Common myeloid progenitor, CD34-positive (primary cell): ENCODE results near the gene BICRAL.
A peak's percentile ranks its signal among the peaks of the same experiment; 100 is the strongest.
"Not testable (repeated sequence)": the region's sequence is repeated elsewhere in the genome, so short reads cannot be mapped to it uniquely, and the experiment has no call there.

Experiments
- CTCF ChIA-PET: fragments of 350-600 bp; sonication (Branson Sonifier 250); formaldehyde crosslinking; loops from one replicate; lab custom pipeline; 2021; ENCODE audit warnings: antibody characterized with exemption; lab: Charles Lee
- POLR2A ChIA-PET: fragments of 350-600 bp; sonication (Branson Sonifier 250); formaldehyde crosslinking; loops from one replicate; lab custom pipeline; 2021; ENCODE audit warnings: antibody characterized with exemption; lab: Charles Lee
- DNase-seq, 3 donors: peaks; one replicate each; pipeline versions ENCODE4 v3.0.0 to v3.0.0-alpha.2; 2013
- H3K27ac ChIP-seq, 2 experiments: 1 replicate in 1 of 2; 2 replicates in 1 of 2; pipeline ENCODE4 v1.7.0; 2013; ENCODE audit warnings: inconsistent platforms in 2 of 2, low read length in 2 of 2, mild to moderate bottlenecking in 2 of 2, low read depth in 1 of 2, moderate library complexity in 1 of 2; ENCODE audit not compliant: severe bottlenecking in 2 of 2, insufficient read depth in 1 of 2, poor library complexity in 1 of 2
- H3K27me3 ChIP-seq, 5 experiments: replicated peaks in 2 of 5; 1 replicate in 3 of 5; 2 replicates in 2 of 5; pipeline versions ENCODE4 v1.6.1 to v1.7.0; 2013; ENCODE audit warnings: low read length in 4 of 5, mild to moderate bottlenecking in 2 of 5, moderate library complexity in 2 of 5, inconsistent platforms in 1 of 5; ENCODE audit not compliant: insufficient read depth in 5 of 5, control insufficient read depth in 4 of 5
- H3K36me3 ChIP-seq, 4 experiments: 1 replicate in 2 of 4; 2 replicates in 2 of 4; pipeline versions ENCODE4 v1.6.1 to v1.7.0; 2013; ENCODE audit warnings: low read length in 3 of 4, control low read depth in 1 of 4, mild to moderate bottlenecking in 1 of 4; ENCODE audit not compliant: control insufficient read depth in 4 of 4, insufficient read depth in 4 of 4
- H3K4me1 ChIP-seq, 4 experiments: 1 replicate in 3 of 4; 2 replicates in 1 of 4; pipeline versions ENCODE4 v1.6.1 to v1.7.1; 2013; ENCODE audit warnings: low read length in 3 of 4, mild to moderate bottlenecking in 3 of 4, control low read depth in 1 of 4, inconsistent platforms in 1 of 4, moderate library complexity in 1 of 4; ENCODE audit not compliant: control insufficient read depth in 4 of 4, insufficient read depth in 4 of 4; ENCODE audit errors: control extremely low read depth in 1 of 4
- H3K4me3 ChIP-seq, 7 experiments: 1 replicate in 4 of 7; 2 replicates in 3 of 7; pipeline versions ENCODE4 v1.5.1 to v1.7.0; 2013; ENCODE audit warnings: mild to moderate bottlenecking in 7 of 7, low read length in 6 of 7, moderate library complexity in 6 of 7, inconsistent platforms in 2 of 7, low read depth in 2 of 7, control low read depth in 1 of 7; ENCODE audit not compliant: insufficient read depth in 4 of 7, control insufficient read depth in 1 of 7; ENCODE audit errors: extremely low read depth in 1 of 7
- H3K9me3 ChIP-seq, 5 experiments: 1 replicate in 4 of 5; 2 replicates in 1 of 5; pipeline versions ENCODE4 v1.6.1 to v1.7.1; 2013; ENCODE audit warnings: low read length in 4 of 5, mild to moderate bottlenecking in 2 of 5, inconsistent platforms in 1 of 5, low read depth in 1 of 5, moderate library complexity in 1 of 5; ENCODE audit not compliant: control insufficient read depth in 4 of 5, insufficient read depth in 2 of 5; ENCODE audit errors: control extremely low read depth in 1 of 5
- WGBS: methylation state at CpG from one replicate; pipeline ENCODE4 v1.1.5; 2013; ENCODE audit not compliant: insufficient coverage; 5-methylcytosine and 5-hydroxymethylcytosine counted together

Gene BICRAL

GRCh38 chr6:42889815-42890214 is 108.0 kb downstream of the BICRAL start:
- H3K27me3 ChIP-seq, result no peaks in the 10 kb centered on the region
- H3K4me1 ChIP-seq, result peaks cover 14 to 43% (median 35%) of the 10 kb centered on the region in 4 experiments
- DNase-seq, result peak in 1 of 3 donors; percentile 6
- WGBS, result 83% methylated on average over 1 of the region's 4 CpGs
- no peaks in the 10 kb centered on the region for H3K9me3 ChIP-seq
- CTCF ChIA-PET, result interaction anchor here (1.9 kb wide), 1 partner anchor 10 kb away, joined by 8 read pairs; the partner anchor contains the start of gene RPL7L1
- peaks cover 5 to 13% (median 11%) of the 10 kb centered on the region in 4 experiments for H3K36me3 ChIP-seq
- H3K4me3 ChIP-seq, result peak overlapping the region in 6 of 7 experiments; percentile 48 to 97 (median 87)
- POLR2A ChIA-PET, result interaction anchor here (2.7 kb wide), 1 partner anchor 10 kb away, joined by 13 read pairs; the partner anchor contains the start of gene RPL7L1
- peak overlapping the region; percentile 75 to 84 for H3K27ac ChIP-seq

GRCh38 chr6:42890311-42891198 is 108.7 kb downstream of the BICRAL start:
- H3K36me3 ChIP-seq, result peaks cover under 1 to 8% (median 5%) of the 10 kb centered on the region in 4 experiments
- peak overlapping the region; percentile 48 to 97 (median 82) for H3K4me3 ChIP-seq
- POLR2A ChIA-PET, result interaction anchor here (2.7 kb wide), 1 partner anchor 10 kb away, joined by 13 read pairs; the partner anchor contains the start of gene RPL7L1
- 0% methylated on average over 49 of the region's 63 CpGs for WGBS
- H3K9me3 ChIP-seq, result no peaks in the 10 kb centered on the region
- no peaks in the 10 kb centered on the region for H3K27me3 ChIP-seq
- peaks cover 14 to 43% (median 35%) of the 10 kb centered on the region in 4 experiments for H3K4me1 ChIP-seq
- peak overlapping the region; percentile 75 to 84 for H3K27ac ChIP-seq
- DNase-seq, result peak; percentile 87 to 94 (median 93)
- CTCF ChIA-PET, result interaction anchor here (0.6 to 3.6 kb wide), 4 partner anchors 8 to 23 kb away, joined by 3 to 17 read pairs (median 3); partner anchors contain the start of gene RPL7L1

GRCh38 chr6:42891199-42891722 is 109.4 kb downstream of the BICRAL start:
- Histone ChIP-seq H3K27ac (peak overlapping the region; percentile 75 to 84), H3K27me3 (no peaks in the 10 kb centered on the region), H3K36me3 (peaks cover 0 to 3% (median under 1%) of the 10 kb centered on the region in 4 experiments), H3K4me3 (peak overlapping the region; percentile 48 to 97 (median 82)), H3K4me1 (peaks cover 14 to 43% (median 35%) of the 10 kb centered on the region in 4 experiments), H3K9me3 (no peaks in the 10 kb centered on the region)
- ChIA-PET CTCF (interaction anchor here (0.6 to 3.6 kb wide), 5 partner anchors 9 to 228 kb away, joined by 3 to 17 read pairs (median 3); partner anchors contain the start of gene RPL7L1), POLR2A (interaction anchor here (2.7 kb wide), 1 partner anchor 11 kb away, joined by 13 read pairs; the partner anchor contains the start of gene RPL7L1)
- WGBS, result 72% methylated on average over 16 of the region's 17 CpGs
- no peak for DNase-seq

GRCh38 chr6:42894041-42894828 is 112.4 kb downstream of the BICRAL start:
- not testable (repeated sequence) for H3K36me3 ChIP-seq, H3K27ac ChIP-seq, H3K27me3 ChIP-seq, H3K9me3 ChIP-seq
- 10% methylated on average over 12 of the region's 19 CpGs for WGBS
- POLR2A ChIA-PET, result interaction anchor here (1.8 kb wide), 1 partner anchor 15 kb away, joined by 4 read pairs; the partner anchor contains the start of gene RPL7L1
- peak overlapping the region in 2 of 7 experiments; percentile 4 to 48 for H3K4me3 ChIP-seq
- DNase-seq, result peak; percentile 73 to 88 (median 82)
- CTCF ChIA-PET, result interaction anchor here (0.6 to 3.6 kb wide), 6 partner anchors 10 to 231 kb away, joined by 3 to 17 read pairs (median 3); partner anchors contain the start of gene RPL7L1
- peaks cover 14 to 46% (median 36%) of the 10 kb centered on the region in 4 experiments for H3K4me1 ChIP-seq

- H3K4me1 ChIP-seq, result peaks cover 8 to 35% (median 28%) of the 10 kb centered on the region in 4 experiments
- no peaks in the 10 kb centered on the region for H3K36me3 ChIP-seq
- no peak overlapping the region for H3K27ac ChIP-seq
- no peaks in the 10 kb centered on the region for H3K27me3 ChIP-seq
- H3K4me3 ChIP-seq, result no peak overlapping the region
- 94% methylated on average over 9 of the region's 10 CpGs for WGBS
- no peak for DNase-seq
- H3K9me3 ChIP-seq, result no peaks in the 10 kb centered on the region
- ChIA-PET POLR2A (interaction anchor here (0.6 kb wide), 1 partner anchor 84 kb away, joined by 7 read pairs; no protein-coding TSS in a partner anchor), CTCF (interaction anchor here (1.4 to 1.8 kb wide), 3 partner anchors 15 to 233 kb away, joined by 5 to 9 read pairs (median 5); partner anchors contain the start of gene RPL7L1)
Observed at GRCh38 chr6:42896178-42896719, 114.4 kb downstream of the BICRAL start.

- ChIA-PET POLR2A (interaction anchor here (0.9 kb wide), 1 partner anchor 19 kb away, joined by 3 read pairs; the partner anchor contains the start of gene RPL7L1), CTCF (interaction anchor here (0.7 to 4.0 kb wide), 5 partner anchors 14 to 248 kb away, joined by 3 to 39 read pairs (median 3); no protein-coding TSS in a partner anchor)
- H3K36me3 ChIP-seq, result no peaks in the 10 kb centered on the region
Observed at GRCh38 chr6:42898891-42899361, 117.1 kb downstream of the BICRAL start.

More at GRCh38 chr6:42898891-42899361, 117.1 kb downstream of the BICRAL start:
- no peaks in the 10 kb centered on the region for H3K9me3 ChIP-seq
- 2% methylated on average over 5 of the region's 10 CpGs for WGBS
- no peak overlapping the region for H3K4me3 ChIP-seq
- peaks cover 0 to 23% (median 15%) of the 10 kb centered on the region in 4 experiments for H3K4me1 ChIP-seq
- peak; percentile 75 to 87 (median 77) for DNase-seq
- H3K27me3 ChIP-seq, result no peaks in the 10 kb centered on the region
- H3K27ac ChIP-seq, result no peak overlapping the region
